ENCODE measurements around the gene SPARC.

The SPARC gene

GRCh38 chr5:151677776-151678545, 8.8 kb downstream of the SPARC start:
- DNase-seq: no peak

GRCh38 chr5:151676719-151677118, 10.0 kb downstream of the SPARC start:
- DNase-seq: no peak

GRCh38 chr5:151676314-151676712, 10.4 kb downstream of the SPARC start:
- no peak for DNase-seq

GRCh38 chr5:151675611-151676313, 11.0 kb downstream of the SPARC start:
- DNase-seq: no peak

- no peak for DNase-seq
These were observed 11.8 kb downstream of the SPARC start for GRCh38 chr5:151674626-151675610.

GRCh38 chr5:151673421-151673820, 13.3 kb downstream of the SPARC start:
- no peak for DNase-seq

- no peak for DNase-seq
These were observed 14.2 kb downstream of the SPARC start for GRCh38 chr5:151672516-151672915.

GRCh38 chr5:151671950-151672349, 14.8 kb downstream of the SPARC start:
- no peak for DNase-seq

GRCh38 chr5:151670953-151671636, 15.6 kb downstream of the SPARC start:
- no peak for DNase-seq

GRCh38 chr5:151670083-151670686, 16.5 kb downstream of the SPARC start:
- no peak for DNase-seq

- no peak for DNase-seq
These were observed 19.6 kb downstream of the SPARC start for GRCh38 chr5:151667083-151667482.

GRCh38 chr5:151665613-151666012, 21.1 kb downstream of the SPARC start:
- no peak for DNase-seq

- DNase-seq: no peak
These were observed 21.8 kb downstream of the SPARC start for GRCh38 chr5:151664694-151665585.

- no peak for DNase-seq
These were observed 23.0 kb downstream of the SPARC start for GRCh38 chr5:151663617-151664293.

- DNase-seq: no peak
These were observed 23.9 kb downstream of the SPARC start for GRCh38 chr5:151662805-151663204.

GRCh38 chr5:151661968-151662732, 24.6 kb downstream of the SPARC start:
- DNase-seq: no peak

- no peak for DNase-seq
These were observed 25.9 kb downstream of the SPARC start for GRCh38 chr5:151660616-151661495.

GRCh38 chr5:151659001-151659754, 27.5 kb downstream of the SPARC start:
- peak; percentile 49 to 74 (median 70) for DNase-seq
